Mesendoderm (in vitro differentiated cells): ENCODE measurements around the gene ZP1. TPM values are rescaled to one million over a fixed set of nuclear protein-coding genes. Genes with fewer than 3 reads are reported as not detected.
"Not testable (repeated sequence)": the region's sequence is repeated elsewhere in the genome, so short reads cannot be mapped to it uniquely, and the experiment has no call there.

ENCODE experiments used
- DNase-seq: peaks from one replicate; pipeline ENCODE4 v3.0.0; 2013
- H2AK5ac ChIP-seq: 2 replicates; pipeline ENCODE4 v1.6.1; 2013; ENCODE audit warnings: low read length, inconsistent platforms
- H2BK120ac ChIP-seq: 2 replicates; pipeline ENCODE4 v1.6.1; 2013; ENCODE audit warnings: low read depth, mild to moderate bottlenecking, low read length, moderate library complexity, mixed read lengths
- H2BK15ac ChIP-seq: replicated peaks from 2 replicates; pipeline ENCODE4 v1.6.1; 2013; ENCODE audit warnings: low read depth, mild to moderate bottlenecking, moderate library complexity
- H2BK5ac ChIP-seq: 2 replicates; pipeline ENCODE4 v1.6.1; 2013; ENCODE audit warnings: low read length, inconsistent platforms
- H3K18ac ChIP-seq: 2 replicates; pipeline ENCODE4 v1.6.1; 2013; ENCODE audit warnings: mild to moderate bottlenecking, low read length, mixed read lengths
- H3K23ac ChIP-seq: one replicate; pipeline ENCODE4 v1.6.1; 2013; ENCODE audit warnings: low read length
- H3K27ac ChIP-seq: 2 replicates; pipeline ENCODE4 v1.5.1; 2013; ENCODE audit warnings: low read depth, mild to moderate bottlenecking, inconsistent platforms, low read length, moderate library complexity
- H3K27me3 ChIP-seq: 2 replicates; pipeline ENCODE4 v1.6.1; 2013; ENCODE audit warnings: low read length, control low read depth, mild to moderate bottlenecking, inconsistent platforms; ENCODE audit not compliant: insufficient read depth, poor library complexity
- H3K36me3 ChIP-seq: 2 replicates; pipeline ENCODE4 v1.6.1; 2013; ENCODE audit warnings: low read length, inconsistent platforms; ENCODE audit not compliant: control insufficient read depth, insufficient read depth
- H3K4ac ChIP-seq: one replicate; pipeline ENCODE4 v1.6.1; 2013; ENCODE audit warnings: low read depth, mild to moderate bottlenecking, low read length, moderate library complexity
- H3K4me1 ChIP-seq: 2 replicates; pipeline ENCODE4 v1.6.1; 2013; ENCODE audit warnings: low read depth, low read length, inconsistent platforms; ENCODE audit not compliant: control insufficient read depth
- H3K4me2 ChIP-seq: 2 replicates; pipeline ENCODE4 v1.6.1; 2013; ENCODE audit warnings: low read length
- H3K4me3 ChIP-seq: 2 replicates; pipeline ENCODE4 v1.5.1; 2013; ENCODE audit warnings: mild to moderate bottlenecking, low read length
- H3K56ac ChIP-seq: one replicate; pipeline ENCODE4 v1.6.1; 2013; ENCODE audit warnings: low read length
- H3K79me1 ChIP-seq: 2 replicates; pipeline ENCODE4 v1.6.1; 2013; ENCODE audit warnings: low read length, inconsistent platforms
- H3K79me2 ChIP-seq: 2 replicates; pipeline ENCODE4 v1.6.1; 2013; ENCODE audit warnings: mild to moderate bottlenecking, low read length; ENCODE audit not compliant: control insufficient read depth, insufficient read depth
- H3K9ac ChIP-seq: 2 replicates; pipeline ENCODE4 v1.6.1; 2013; ENCODE audit warnings: low read length, inconsistent platforms
- H4K5ac ChIP-seq: one replicate; pipeline ENCODE4 v1.6.1; 2013; ENCODE audit warnings: low read length
- H4K8ac ChIP-seq: one replicate; pipeline ENCODE4 v1.6.1; 2013; ENCODE audit warnings: low read depth, mild to moderate bottlenecking, control low read depth, low read length, moderate library complexity
- WGBS: extraction: QIAGEN DNeasy Blood & Tissue Kit; methylation state at CpG from one replicate; pipeline ENCODE4 v1.1.7; 2013; ENCODE audit warnings: low lambda C conversion rate, missing lambda C conversion rate; ENCODE audit not compliant: insufficient coverage; ENCODE audit errors: extremely low coverage; 5-methylcytosine and 5-hydroxymethylcytosine counted together
- polyA plus RNA-seq, 2 experiments: library from polyadenylated mRNA; stranded (reverse); fragments of 200-250 nt; gene quantifications; one replicate each; pipeline ENCODE4 v1.2.3, GENCODE V29; 2013

Gene ZP1
- not detected for polyA plus RNA-seq (2013, experiment 1 of 2)
- not detected for polyA plus RNA-seq (2013, experiment 2 of 2)

GRCh38 chr11:60866911-60867870 lies at the start of gene ZP1:
ZP1 (plus strand) TSS chr11:60867542; CDS start chr11:60867562, 20 bp downstream.
- Histone ChIP-seq H3K27me3 (no peaks in the 10 kb centered on the region), H2AK5ac (no peak within 1 kb of the TSS), H3K4me1 (no peaks in the 10 kb centered on the region), H2BK120ac (no peak within 1 kb of the TSS), H2BK15ac (no peak within 1 kb of the TSS), H3K56ac (no peak within 1 kb of the TSS), H3K79me1 (no peaks in the 10 kb centered on the region), H3K79me2 (no peaks in the 10 kb centered on the region), H3K23ac (no peak within 1 kb of the TSS), H3K18ac (no peak within 1 kb of the TSS), H3K9ac (no peak within 1 kb of the TSS), H3K4ac (no peak within 1 kb of the TSS), H3K36me3 (no peaks in the 10 kb centered on the region), H4K5ac (no peak within 1 kb of the TSS), H3K4me3 (no peak within 1 kb of the TSS), H3K27ac (no peak within 1 kb of the TSS), H2BK5ac (no peak within 1 kb of the TSS), H3K4me2 (no peak within 1 kb of the TSS), H4K8ac (no peak within 1 kb of the TSS)
- no CpG with 5 or more reads among the region's 13 CpGs for WGBS
- DNase-seq, result peak; percentile 23

GRCh38 chr11:60818057-60818456 lies 49.3 kb upstream of the ZP1 start:
- H3K18ac ChIP-seq, result no peak overlapping the region
- no peak overlapping the region for H3K4me2 ChIP-seq
- H3K4me1 ChIP-seq, result no peaks in the 10 kb centered on the region
- no peak overlapping the region for H2BK5ac ChIP-seq
- no peak overlapping the region for H2BK15ac ChIP-seq
- H4K8ac ChIP-seq, result no peak overlapping the region
- H3K27ac ChIP-seq, result no peak overlapping the region
- no peak overlapping the region for H4K5ac ChIP-seq
- no CpG with 5 or more reads among the region's 4 CpGs for WGBS
- no peak overlapping the region for H3K9ac ChIP-seq
- DNase-seq, result peak; percentile 19
- no peaks in the 10 kb centered on the region for H3K36me3 ChIP-seq
- H3K79me2 ChIP-seq, result no peaks in the 10 kb centered on the region
- no peaks in the 10 kb centered on the region for H3K27me3 ChIP-seq
- H3K56ac ChIP-seq, result no peak overlapping the region
- no peak overlapping the region for H3K23ac ChIP-seq
- no peak overlapping the region for H3K4me3 ChIP-seq
- no peak overlapping the region for H2BK120ac ChIP-seq
- no peak overlapping the region for H2AK5ac ChIP-seq
- H3K4ac ChIP-seq, result no peak overlapping the region
- no peaks in the 10 kb centered on the region for H3K79me1 ChIP-seq

GRCh38 chr11:60821827-60822599 lies 45.3 kb upstream of the ZP1 start:
- Histone ChIP-seq H3K4me3 (no peak overlapping the region), H3K36me3 (no peaks in the 10 kb centered on the region), H4K5ac (no peak overlapping the region), H3K56ac (no peak overlapping the region), H3K4ac (no peak overlapping the region), H2AK5ac (no peak overlapping the region), H3K79me2 (no peaks in the 10 kb centered on the region), H3K4me2 (no peak overlapping the region), H3K18ac (no peak overlapping the region), H2BK5ac (no peak overlapping the region), H3K9ac (no peak overlapping the region), H2BK120ac (no peak overlapping the region), H2BK15ac (no peak overlapping the region), H3K23ac (no peak overlapping the region), H4K8ac (no peak overlapping the region), H3K79me1 (no peaks in the 10 kb centered on the region), H3K4me1 (no peaks in the 10 kb centered on the region), H3K27ac (no peak overlapping the region), H3K27me3 (no peaks in the 10 kb centered on the region)
- no CpG with 5 or more reads among the region's 15 CpGs for WGBS
- DNase-seq, result no peak

- not testable (repeated sequence) for H3K4me1 ChIP-seq, H2AK5ac ChIP-seq, H2BK120ac ChIP-seq, DNase-seq, H3K9ac ChIP-seq, H3K23ac ChIP-seq, H3K27ac ChIP-seq, H3K79me2 ChIP-seq, H4K8ac ChIP-seq, H3K18ac ChIP-seq, H3K79me1 ChIP-seq, H3K4me3 ChIP-seq, H3K36me3 ChIP-seq, H3K27me3 ChIP-seq, H4K5ac ChIP-seq, H3K56ac ChIP-seq, H3K4ac ChIP-seq, H2BK5ac ChIP-seq, H3K4me2 ChIP-seq, H2BK15ac ChIP-seq
- no CpG with 5 or more reads among the region's 5 CpGs for WGBS
Observed at GRCh38 chr11:60823745-60824306, 43.5 kb upstream of the ZP1 start.

- H3K79me1 ChIP-seq, result no peaks in the 10 kb centered on the region
- no peak overlapping the region for H4K8ac ChIP-seq
- H2AK5ac ChIP-seq, result no peak overlapping the region
- no peak overlapping the region for H3K4ac ChIP-seq
- no peaks in the 10 kb centered on the region for H3K79me2 ChIP-seq
- no peak overlapping the region for H3K18ac ChIP-seq
- H3K4me1 ChIP-seq, result no peaks in the 10 kb centered on the region
- H3K36me3 ChIP-seq, result no peaks in the 10 kb centered on the region
- H3K9ac ChIP-seq, result no peak overlapping the region
- no peak for DNase-seq
- no CpG with 5 or more reads among the region's 5 CpGs for WGBS
- no peaks in the 10 kb centered on the region for H3K27me3 ChIP-seq
- H3K23ac ChIP-seq, result no peak overlapping the region
- H4K5ac ChIP-seq, result no peak overlapping the region
- no peak overlapping the region for H2BK120ac ChIP-seq
- no peak overlapping the region for H3K27ac ChIP-seq
- H2BK15ac ChIP-seq, result no peak overlapping the region
- H2BK5ac ChIP-seq, result no peak overlapping the region
- no peak overlapping the region for H3K56ac ChIP-seq
- H3K4me3 ChIP-seq, result no peak overlapping the region
- H3K4me2 ChIP-seq, result no peak overlapping the region
Observed at GRCh38 chr11:60825118-60825517, 42.2 kb upstream of the ZP1 start.
